Measurements from ENCODE around the gene HMOX2.
A peak's percentile ranks its signal among the peaks of the same experiment; 100 is the strongest.

The HMOX2 gene

GRCh38 chr16:4520913-4521312, 44.7 kb downstream of the HMOX2 start:
- no peak overlapping the region for H3K4me3 ChIP-seq (ENCODE audit: low read depth, low read length)

DNA sequence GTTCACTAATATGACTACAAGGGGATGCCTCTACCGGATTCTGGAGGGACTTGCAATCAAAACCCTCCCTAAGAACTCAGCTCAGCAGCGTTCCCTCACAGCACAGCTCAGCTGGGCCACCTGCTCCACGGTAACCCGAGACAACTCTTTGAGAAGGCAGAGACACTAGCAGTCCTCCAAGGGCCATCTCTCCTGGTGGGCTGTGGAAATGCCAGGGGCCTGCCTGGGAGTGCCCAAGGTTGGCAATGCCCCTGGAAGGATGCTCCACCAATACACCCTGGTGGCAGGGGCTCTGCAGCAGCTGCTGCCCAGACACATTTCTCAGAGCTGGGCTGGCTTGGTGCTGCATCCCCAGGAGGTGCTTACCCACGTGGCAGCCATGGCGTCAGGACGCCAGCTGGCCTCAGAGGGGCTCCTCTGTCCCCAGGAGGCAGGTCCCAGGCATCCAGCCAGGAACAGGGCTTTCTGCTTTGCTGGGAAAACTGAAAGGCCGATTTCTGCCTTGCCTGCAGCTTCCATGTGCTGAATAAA, 45.9 kb downstream of the HMOX2 start:
- H3K4me3 ChIP-seq (ENCODE audit: low read depth, low read length): no peak overlapping the region

DNA sequence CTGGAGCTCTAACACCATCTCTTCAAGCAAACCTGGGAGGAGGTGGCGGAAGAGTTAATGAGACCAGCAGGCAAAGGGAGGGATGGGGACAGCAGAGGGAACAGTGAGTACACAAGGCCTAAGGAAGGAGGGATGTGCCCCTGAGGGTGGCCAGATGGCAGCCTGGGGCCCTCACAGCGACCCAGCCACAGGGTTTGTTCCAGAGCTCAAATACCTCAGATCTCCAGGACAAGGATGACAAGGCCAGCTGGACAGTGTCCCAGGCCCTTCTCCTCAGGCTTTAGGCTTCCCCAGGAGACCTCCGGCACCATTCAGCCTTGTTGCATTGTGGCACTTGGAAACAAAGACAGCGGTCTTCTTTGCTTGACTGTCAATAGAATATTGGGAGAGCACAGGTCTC, 47.5 kb downstream of the HMOX2 start:
- no peak overlapping the region for H3K4me3 ChIP-seq (ENCODE audit: low read depth, low read length)

- H3K4me3 ChIP-seq (ENCODE audit: low read depth, low read length): no peak overlapping the region
Observed at GRCh38 chr16:4524571-4524970, 48.4 kb downstream of the HMOX2 start.

GRCh38 chr16:4525069-4525468, 48.9 kb downstream of the HMOX2 start:
- H3K4me3 ChIP-seq (ENCODE audit: low read depth, low read length): no peak overlapping the region

DNA sequence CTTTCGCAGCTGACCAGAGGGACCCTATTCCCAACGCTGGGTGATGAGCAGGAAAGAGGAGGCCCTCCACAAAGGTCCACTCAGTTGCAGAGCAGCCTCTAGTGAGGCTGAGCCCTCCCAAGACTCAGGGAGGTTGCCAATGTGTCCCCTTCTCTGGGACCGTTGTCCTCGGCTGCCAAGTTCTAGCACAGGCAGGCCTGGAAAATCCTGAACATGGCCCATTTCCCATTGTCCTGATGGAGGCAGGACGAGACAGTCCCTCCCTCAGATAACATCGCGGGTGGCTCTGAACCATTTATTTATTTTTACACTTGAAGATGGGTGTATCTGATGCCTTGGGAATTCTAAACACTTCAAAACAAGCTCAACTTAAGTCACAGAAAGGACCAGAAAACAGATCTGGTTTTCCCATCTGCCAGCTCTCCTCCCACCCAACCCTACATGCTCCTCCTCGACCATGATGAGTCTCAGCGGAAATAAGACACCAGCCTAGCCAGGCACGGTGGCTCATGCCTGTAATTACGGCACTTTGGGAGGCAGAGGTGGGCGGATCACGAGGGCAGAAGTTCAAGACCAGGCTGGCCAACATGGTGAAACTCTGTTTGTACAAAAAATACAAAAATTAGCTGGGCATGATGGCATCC, 49.6 kb downstream of the HMOX2 start:
- H3K4me3 ChIP-seq (ENCODE audit: low read depth, low read length): no peak overlapping the region

DNA sequence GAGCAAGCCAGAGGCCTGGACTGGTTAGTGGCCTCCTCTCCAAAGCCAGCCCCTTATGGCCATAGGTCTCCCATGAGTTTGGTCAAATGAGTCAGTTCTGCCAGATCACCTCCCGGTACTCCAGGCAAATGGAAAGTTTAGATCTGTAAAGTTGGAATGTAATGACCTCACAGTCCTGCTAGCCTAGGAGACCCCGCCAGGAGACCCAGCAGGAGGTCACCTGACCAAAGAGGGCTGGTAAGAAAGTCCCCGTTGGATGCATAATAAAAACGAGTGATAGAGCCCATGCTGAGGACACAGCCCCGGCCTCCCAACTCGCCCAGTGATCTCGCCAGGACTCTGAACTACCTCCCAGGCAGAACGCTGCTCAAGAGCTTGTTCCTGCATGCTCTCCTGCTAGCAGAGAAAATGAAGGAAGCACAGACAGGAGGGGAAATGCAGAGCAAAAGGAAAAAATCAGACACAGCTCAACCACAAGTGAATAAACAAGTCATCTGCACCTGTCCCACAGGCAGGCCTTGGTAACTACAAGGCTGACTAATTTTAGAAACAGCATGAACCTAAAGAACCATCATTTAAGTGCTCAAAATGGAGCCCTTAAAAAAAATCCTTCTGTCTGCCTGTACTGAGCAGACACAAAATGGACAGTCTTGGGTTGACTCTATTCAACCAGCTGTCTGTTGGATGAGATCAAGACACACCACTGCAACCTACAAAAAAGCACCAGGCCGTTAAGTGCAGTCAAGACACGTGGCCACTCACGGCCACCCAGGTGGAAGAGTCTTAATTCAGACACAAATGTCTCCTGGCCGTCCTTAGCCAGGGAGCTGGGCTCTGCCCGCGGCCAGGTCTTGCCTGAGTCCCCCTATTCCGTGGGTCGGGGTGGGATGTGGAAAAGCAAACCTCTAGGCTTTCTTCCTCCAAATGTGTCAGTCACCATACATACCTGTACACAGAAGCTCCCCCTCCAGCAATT, 53.2 kb downstream of the HMOX2 start:
- H3K4me3 ChIP-seq (ENCODE audit: low read depth, low read length): no peak overlapping the region

GRCh38 chr16:4531811-4532210, 55.6 kb downstream of the HMOX2 start:
- H3K4me3 ChIP-seq (ENCODE audit: low read depth, low read length): no peak overlapping the region

GRCh38 chr16:4532238-4532637, 56.0 kb downstream of the HMOX2 start:
- H3K4me3 ChIP-seq (ENCODE audit: low read depth, low read length): no peak overlapping the region

DNA sequence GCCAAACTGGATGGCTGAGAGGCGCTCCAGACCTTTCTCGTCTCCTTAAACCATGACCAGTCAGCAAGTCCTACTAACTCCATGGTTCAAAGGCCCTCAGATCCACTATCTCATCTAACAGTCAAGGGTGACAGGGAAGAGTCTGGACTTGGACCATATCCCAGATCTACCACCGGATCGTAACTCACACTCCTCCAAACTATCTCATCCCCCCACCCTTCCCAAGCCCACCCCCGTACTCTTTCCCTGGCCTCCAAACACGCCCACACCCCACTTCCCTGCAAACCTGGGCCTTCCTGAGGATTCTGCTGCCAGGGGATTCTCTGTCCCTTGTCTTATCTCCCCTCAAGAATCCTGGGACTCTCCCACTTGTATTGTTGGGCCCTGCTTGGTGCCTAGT, 57.3 kb downstream of the HMOX2 start:
- no peak overlapping the region for H3K4me3 ChIP-seq (ENCODE audit: low read depth, low read length)

GRCh38 chr16:4534151-4534790, 58.1 kb downstream of the HMOX2 start:
- no peak overlapping the region for H3K4me3 ChIP-seq (ENCODE audit: low read depth, low read length)

GRCh38 chr16:4535627-4536108, 59.5 kb downstream of the HMOX2 start:
- H3K4me3 ChIP-seq (ENCODE audit: low read depth, low read length): no peak overlapping the region

GRCh38 chr16:4536391-4537106, 60.4 kb downstream of the HMOX2 start:
- no peak overlapping the region for H3K4me3 ChIP-seq (ENCODE audit: low read depth, low read length)

GRCh38 chr16:4537376-4538343, 61.5 kb downstream of the HMOX2 start:
- H3K4me3 ChIP-seq (ENCODE audit: low read depth, low read length): peak overlapping the region; percentile 71

- peak within 1 kb of the TSS; percentile 71 for H3K4me3 ChIP-seq (ENCODE audit: low read depth, low read length)
Observed at GRCh38 chr16:4538350-4539235, 62.4 kb downstream of the HMOX2 start, which contains the start of gene CDIP1. TSS of gene CDIP1 (minus strand) at chr16:4538773. CDS start at chr16:4514130, 24,643 bp downstream.

- no peak overlapping the region for H3K4me3 ChIP-seq (ENCODE audit: low read depth, low read length)
Observed at GRCh38 chr16:4539716-4540284, 63.6 kb downstream of the HMOX2 start.

DNA sequence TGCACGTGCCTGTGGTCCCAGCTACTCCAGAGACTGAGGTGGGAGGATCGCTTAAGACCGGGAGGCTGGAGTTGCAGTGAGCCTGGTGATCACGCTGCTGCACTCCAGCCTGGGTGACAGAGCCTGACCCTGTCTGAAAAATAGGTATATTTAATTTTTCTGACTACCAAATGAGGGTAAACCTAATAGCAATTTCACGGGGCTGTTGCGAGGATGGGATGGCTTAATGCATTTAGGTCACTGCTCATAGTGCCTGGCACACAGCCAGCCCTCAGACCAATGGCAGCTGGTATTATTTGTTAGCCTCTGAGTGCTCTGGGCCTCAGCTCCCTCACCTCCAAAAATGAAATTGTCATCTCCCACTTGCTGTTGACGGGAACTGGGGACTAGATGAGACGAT, 68.3 kb downstream of the HMOX2 start:
- no peak overlapping the region for H3K4me3 ChIP-seq (ENCODE audit: low read depth, low read length)

- no peak overlapping the region for H3K4me3 ChIP-seq (ENCODE audit: low read depth, low read length)
Observed at GRCh38 chr16:4548124-4548523, 71.9 kb downstream of the HMOX2 start.

Measured in iPS-11a (cell line).